ENCODE results near the gene GRIN3A.

DNA sequence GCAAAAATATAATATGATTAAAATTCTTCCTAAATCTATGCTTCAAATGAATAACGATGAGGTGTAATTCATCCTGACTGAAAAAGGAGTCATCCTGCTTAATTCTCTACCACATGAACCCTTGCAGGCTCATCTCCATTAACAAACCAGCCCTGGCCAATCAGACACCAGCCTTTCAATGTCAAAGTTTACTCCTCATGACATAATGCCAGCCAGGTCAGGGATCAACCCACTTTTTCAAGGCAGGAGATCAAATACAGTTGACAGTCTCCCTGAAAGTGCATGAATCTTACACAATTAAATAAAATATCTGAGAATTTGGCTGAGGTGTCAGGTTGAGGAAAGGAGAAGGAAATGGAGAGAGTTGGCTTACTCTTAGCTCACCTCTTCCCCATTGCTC, 7.0 kb downstream of the GRIN3A start:
- TF ChIP-seq, protein P1, sequence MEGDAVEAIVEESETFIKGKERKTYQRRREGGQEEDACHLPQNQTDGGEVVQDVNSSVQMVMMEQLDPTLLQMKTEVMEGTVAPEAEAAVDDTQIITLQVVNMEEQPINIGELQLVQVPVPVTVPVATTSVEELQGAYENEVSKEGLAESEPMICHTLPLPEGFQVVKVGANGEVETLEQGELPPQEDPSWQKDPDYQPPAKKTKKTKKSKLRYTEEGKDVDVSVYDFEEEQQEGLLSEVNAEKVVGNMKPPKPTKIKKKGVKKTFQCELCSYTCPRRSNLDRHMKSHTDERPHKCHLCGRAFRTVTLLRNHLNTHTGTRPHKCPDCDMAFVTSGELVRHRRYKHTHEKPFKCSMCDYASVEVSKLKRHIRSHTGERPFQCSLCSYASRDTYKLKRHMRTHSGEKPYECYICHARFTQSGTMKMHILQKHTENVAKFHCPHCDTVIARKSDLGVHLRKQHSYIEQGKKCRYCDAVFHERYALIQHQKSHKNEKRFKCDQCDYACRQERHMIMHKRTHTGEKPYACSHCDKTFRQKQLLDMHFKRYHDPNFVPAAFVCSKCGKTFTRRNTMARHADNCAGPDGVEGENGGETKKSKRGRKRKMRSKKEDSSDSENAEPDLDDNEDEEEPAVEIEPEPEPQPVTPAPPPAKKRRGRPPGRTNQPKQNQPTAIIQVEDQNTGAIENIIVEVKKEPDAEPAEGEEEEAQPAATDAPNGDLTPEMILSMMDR (IDR thresholded peaks at IDR 0.05), result no peak
- no peak for TF ChIP-seq POLR2A (IDR thresholded peaks at IDR 0.05)

Measured in transverse colon (tissue), 3 donors.